T47D (cell line): ENCODE measurements around the gene SLC7A10.

Experiments
- DNase-seq, 2 experiments: peaks; one replicate each; pipeline versions ENCODE4 v3.0.0 to v3.0.0-alpha.2; 2011 to 2012; ENCODE audit warnings: low read depth in 1 of 2, low spot score in 1 of 2
- JUND ChIP-seq: IDR thresholded peaks from 2 replicates; pipeline ENCODE4 v1.6.1; 2012; ENCODE audit warnings: low read depth
- in situ Hi-C: cut with HindIII; loops from 2 replicates; pipeline ENCODE4 v1.10.0; 2016; ENCODE audit warnings: low sequenced_read_pairs, low pct_unique_long_range_greater_than_20kb

Gene SLC7A10

DNA sequence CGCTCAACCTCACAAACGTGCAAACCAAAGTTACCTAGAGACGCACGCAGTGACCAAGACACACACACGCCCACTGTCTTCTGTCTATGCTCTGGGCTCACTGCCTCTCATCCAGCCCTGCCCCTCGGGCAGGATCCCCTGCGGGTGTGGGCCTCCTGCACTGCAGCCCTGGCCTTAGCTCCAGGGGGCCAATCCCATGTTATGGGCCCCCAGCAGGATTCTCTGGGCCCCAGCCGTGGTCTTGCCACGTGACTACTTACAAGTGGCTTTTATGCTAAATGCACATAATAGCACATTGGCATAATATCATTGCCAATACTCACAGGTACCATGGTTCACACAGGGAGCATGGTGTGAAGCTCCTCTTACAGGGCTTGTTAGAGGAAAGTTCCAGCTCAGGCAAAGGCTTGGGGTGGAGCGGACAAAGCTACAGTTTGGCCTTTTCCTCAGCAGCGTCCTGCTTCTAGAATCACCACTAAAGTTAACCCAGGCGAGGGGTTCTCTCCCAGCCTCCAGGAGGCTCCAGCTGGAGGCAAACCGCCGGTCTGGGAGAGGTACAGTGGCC is 39.3 kb upstream of the SLC7A10 start:
- in situ Hi-C loops = no loop called here
- no peak for TF ChIP-seq JUND
- DNase-seq = no peak

DNA sequence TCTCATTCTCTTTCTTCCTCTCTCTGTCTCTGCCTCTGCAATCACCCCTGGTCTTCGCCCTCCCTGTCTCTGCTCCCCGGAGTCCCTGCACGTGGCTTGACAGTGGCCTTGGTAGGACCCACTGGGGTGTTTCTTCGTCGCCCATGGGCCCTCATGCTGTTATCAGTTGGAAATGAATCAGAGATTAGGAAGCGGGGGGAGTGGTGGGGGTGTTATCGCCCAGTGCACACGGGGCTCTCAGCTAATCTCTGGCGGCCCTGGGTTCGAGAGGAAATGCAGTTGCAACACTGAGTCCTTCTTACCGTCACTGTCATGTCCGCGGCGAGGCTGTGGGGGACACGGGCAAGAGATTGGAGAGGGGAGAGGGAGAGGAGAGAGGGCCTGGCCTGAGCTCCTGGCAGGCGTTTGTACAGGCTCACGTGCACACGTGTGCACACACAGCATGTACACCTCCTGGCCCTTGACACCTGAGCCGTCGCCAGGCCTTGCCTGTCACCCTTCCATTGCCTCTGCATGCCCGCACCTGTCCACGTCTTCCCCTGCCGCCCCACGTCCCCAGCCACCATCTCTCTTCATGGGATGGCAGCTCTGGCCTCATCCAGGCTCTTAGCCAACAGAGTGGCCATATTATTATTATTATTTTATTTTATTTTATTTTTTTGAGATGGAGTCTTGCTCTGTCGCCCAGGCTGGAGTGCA is 37.8 kb upstream of the SLC7A10 start:
- no peak for TF ChIP-seq JUND
- no peak for DNase-seq
- in situ Hi-C loops = no loop called here

DNA sequence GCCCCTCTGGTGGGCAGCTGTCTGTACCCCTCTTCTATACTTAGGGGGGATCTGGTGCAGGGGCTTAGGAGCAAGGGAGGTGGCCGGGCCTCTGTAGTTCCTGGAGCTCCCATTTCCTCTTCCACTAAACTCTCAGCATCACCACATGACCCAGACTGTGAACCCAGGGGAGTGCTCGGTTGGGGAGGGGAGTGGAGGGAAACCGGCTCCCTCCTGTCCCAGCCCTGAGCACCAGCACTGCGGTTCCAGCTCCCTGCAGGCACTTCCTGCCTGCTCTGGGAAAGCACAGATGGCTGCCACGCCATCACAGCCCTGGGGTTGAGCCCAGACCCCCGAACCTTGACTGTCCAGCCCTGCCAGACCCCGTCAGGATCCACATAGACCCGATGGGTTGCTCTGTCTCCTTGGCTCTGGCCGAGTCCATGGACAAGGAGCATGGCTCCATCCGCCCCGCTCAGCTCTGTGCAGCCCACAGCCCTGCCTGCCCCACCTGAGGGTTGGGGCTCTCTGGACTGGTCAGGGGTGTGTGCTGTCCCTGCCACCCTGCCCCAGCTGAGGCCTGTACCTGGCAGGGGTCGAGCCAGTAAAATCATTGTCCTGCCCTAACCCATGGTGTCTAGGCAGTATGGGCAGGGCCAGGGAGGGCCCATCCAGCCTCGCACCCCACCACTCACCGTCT is 36.0 kb upstream of the SLC7A10 start:
- no peak for DNase-seq
- TF ChIP-seq JUND = no peak
- in situ Hi-C loops = no loop called here

DNA sequence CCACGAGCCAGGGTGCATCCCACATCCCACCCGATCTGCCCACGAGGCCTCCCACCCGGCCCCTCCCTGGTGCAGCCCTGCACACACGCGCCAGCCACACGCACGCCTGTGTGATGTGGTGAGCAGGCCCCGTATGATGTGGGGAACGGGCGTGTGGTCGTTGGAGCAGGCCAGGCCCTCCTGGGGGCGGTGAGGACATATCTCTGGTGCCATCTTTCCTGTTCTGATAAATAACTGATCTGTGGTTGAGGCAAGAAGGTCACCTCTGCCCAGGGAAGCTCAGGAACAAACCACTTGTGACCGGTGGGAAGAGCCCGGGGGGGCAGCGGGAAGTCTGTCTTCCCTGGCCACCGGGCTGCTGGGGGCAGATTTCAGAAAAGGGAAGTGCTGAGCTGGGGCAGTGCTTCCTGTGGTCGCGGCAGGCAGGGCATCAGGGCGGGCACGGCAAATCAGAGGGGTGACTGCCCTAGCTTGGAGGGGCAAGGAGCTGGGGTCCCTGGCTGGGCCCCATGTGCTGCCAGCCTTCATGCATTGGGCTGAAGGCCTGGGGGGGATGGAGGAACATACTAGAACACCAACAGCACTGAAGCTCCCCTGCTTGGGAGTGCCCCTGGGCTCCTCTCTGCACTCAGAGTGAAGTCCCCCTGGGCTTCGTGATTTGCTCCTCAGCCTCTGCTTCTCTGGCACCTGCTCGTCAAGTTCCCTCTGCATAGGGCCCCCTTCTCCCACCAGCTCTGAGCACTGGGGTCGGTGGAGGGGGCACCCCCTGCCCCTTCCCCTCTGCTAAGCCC is 35.2 kb upstream of the SLC7A10 start:
- in situ Hi-C loops = no loop called here

DNA sequence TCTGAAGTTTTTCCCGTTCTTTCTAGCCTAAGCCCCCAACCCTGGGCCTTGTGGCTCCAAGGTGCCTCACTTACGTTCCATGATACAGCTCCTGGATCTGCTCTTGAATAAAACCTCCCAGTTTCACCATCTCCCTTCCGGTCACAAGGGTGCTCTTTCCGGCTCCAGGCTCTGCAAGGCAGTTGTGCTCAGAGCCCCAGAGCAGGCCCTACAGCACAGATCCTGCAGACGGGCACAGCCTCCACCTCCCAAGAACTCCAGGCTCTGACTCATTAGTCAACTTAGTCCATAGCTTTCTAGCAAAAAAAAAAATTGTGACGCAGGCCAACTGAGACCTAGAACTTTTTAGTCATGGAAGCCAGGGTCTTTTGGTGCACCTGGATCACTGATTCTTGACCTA is 33.9 kb upstream of the SLC7A10 start:
- in situ Hi-C loops = no loop called here
- no peak for DNase-seq
- TF ChIP-seq JUND = no peak

More for the DNA sequence above, 35.2 kb upstream of the SLC7A10 start:
- DNase-seq = no peak
- no peak for TF ChIP-seq JUND

DNA sequence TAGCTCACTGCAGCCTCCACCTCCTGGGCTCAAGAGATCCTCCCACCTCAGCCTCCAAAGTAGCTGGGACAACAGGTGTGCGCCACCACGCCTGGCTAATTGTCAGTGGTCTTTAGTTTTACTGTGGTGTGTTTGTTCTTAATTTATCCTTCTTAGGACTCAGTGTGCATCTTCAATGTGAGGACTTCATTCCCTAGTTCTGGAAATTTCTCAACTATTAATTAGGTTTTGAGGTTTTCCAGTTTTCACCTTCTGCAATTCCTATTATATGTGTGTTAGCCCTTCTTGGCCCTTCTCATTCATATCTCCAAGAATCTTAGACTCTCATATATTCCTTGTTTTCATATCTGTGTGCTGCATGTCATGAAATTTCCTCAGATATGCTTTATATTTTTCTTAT is 32.2 kb upstream of the SLC7A10 start:
- TF ChIP-seq JUND = no peak
- in situ Hi-C loops = no loop called here
- no peak for DNase-seq

DNA sequence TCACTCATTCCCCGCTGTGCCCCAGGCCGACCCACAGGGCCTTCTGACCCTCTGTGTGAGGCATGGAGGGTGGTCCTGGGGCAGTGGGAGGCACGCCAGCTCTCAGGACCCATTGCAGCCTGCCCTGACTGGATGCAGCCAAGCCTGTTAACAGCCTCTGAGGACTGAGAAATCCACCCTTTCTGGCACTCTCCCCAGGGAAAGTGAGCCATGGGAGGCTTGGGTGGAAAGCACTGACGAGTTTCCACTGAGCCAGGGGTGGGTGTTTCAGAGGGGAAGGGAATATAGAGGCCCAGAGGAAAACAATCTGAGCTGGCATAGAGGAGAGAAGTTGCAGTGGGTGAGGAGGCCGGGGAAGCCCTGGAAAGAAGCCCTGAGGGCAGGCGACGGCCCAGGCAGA is 30.6 kb upstream of the SLC7A10 start:
- in situ Hi-C loops = no loop called here
- DNase-seq = no peak

DNA sequence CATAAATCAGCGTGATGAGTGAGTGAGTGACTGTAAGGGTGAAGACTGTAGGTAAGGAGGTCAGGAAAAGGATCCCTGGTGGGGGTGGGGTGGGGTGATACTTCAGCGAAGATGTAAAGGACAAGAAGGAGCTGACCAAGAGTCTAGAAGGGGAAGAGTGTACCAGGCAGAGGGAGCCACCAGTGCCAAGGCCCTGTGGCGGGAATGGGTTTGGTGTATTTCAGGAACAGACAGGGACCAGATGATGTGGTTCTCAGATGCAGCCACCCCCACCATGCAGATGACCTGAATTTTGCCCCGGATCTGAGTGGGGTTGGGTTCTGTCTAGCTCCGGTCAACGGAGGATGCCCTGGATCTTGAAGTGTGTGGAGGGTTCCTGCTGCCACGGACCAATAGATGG is 30.1 kb upstream of the SLC7A10 start:
- no peak for DNase-seq
- no peak for TF ChIP-seq JUND
- in situ Hi-C loops = no loop called here

More for the DNA sequence above, 30.6 kb upstream of the SLC7A10 start:
- no peak for TF ChIP-seq JUND

DNA sequence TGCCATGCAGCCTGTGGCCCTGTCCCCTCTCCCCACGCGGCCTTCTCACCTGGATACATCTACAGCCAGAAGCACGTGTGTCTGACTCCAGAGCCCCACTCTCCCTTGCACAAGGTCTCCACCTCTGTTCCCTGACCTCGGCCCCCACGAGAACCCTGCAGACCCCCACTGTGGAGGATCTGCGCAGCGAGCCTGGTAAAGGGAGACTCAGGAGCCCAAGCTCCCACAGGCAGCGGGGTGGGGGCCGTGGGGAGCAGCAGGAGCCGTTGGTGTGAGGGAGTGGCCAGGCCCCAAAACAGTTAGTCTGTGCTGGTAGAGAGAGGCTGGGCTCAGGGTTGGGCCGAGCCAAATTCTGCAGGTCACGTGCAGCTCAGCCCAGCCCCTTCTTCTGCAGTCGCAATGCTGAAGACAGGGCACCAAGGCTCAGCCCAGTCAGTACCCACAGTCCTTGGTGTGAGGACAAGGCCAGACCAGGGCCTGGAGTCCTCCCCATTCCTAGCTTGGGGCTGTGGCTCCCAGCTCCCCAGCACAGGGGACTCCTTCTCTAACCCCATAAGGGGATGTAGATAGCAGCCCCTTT is 28.7 kb upstream of the SLC7A10 start:
- DNase-seq = no peak
- no peak for TF ChIP-seq JUND
- in situ Hi-C loops = no loop called here

DNA sequence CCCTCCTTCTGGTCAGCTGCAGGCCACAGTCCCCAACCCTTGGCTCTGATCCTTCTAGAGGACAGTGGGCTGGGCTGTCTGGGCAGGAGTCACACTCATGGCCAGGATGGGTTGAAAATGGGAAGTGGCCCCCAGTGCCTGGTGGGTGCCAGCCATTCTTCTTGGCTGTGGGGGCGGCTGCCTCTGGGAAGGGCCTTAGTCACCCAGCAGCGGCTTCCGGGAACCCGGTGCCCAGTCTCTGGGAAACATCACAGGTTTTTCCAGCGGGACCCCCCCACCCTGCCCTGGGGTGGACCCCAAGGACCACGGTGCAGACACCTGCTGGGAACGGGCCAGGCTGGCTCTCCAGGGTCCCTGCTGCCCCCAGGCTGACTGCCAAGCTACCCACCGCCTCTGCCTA is 27.3 kb upstream of the SLC7A10 start:
- in situ Hi-C loops = no loop called here
- no peak for TF ChIP-seq JUND
- DNase-seq = no peak

DNA sequence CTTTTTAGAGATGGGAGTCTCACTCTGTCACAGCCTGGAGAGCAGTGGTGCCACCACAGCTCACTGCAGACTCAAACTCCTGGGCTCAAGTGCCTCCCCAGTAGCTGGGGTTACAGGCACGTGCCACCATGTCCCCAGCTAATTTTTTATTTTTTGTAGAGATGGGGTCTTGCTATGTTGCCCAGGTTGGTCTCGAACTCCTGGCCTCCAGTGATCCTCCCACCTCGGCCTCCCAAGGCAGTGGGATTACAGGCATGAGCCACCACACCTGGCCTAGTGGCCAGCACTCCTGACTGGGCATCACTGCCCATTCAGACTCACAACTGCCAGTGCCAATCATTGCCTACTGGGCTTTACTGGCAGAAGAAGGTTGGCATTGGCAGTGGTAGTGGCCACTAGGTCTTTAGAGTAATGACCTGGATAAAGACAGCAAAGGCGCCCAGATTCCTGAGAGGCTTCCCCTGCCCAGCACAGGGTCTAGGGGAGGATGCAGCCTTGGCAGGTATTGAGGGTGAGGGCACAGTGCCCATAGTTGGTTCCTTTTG is 26.8 kb upstream of the SLC7A10 start:
- DNase-seq = no peak
- TF ChIP-seq JUND = no peak
- in situ Hi-C loops = no loop called here

DNA sequence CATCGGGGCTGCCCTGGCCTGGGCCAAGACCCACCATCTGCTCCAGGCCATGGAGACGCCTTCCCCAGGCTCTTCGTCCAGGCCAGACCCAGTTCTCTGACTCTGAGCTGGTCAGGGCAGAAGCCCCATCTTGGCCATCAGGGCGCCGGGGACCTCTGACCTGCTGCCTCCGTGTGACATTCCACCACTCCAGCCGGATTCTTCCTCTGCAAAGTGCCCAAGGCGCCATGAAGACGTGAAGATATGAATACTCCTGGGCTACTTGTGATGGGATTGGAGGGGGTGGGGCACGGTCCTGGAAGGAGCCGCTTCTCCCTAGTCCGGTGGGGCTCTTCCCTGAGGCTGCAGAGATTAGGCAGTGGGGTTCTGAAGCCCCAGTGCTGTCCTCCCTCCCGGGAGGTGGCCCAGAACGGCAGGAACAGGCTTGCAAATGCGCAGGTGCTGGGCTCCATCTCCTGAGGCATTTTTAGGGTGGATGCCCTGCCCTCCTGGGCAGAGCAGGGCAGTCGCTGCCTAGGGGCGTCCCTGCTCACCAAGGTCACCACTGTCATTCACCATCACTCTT is 26.0 kb upstream of the SLC7A10 start:
- no peak for TF ChIP-seq JUND
- no peak for DNase-seq
- in situ Hi-C loops = no loop called here
